DMS 273 (cell line): Measurements from ENCODE around the gene TPSD1.
A peak's percentile ranks its signal among the peaks of the same experiment; 100 is the strongest.
"Not testable (repeated sequence)": the region's sequence is repeated elsewhere in the genome, so short reads cannot be mapped to it uniquely, and the experiment has no call there.

Source experiments
- DNase-seq: peaks from one replicate; lab custom pipeline; 2025; ENCODE audit not compliant: unreplicated experiment; lab: John Stamatoyannopoulos, UW

The TPSD1 gene

GRCh38 chr16:1255276-1256122 lies at the start of gene TPSD1:
Gene TPSD1, plus strand, starts transcription at chr16:1256069. Its CDS starts 212 bp downstream, at chr16:1256281.
- DNase-seq = not testable (repeated sequence)

GRCh38 chr16:1206326-1206725 lies 49.5 kb upstream of the TPSD1 start:
- DNase-seq = peak; percentile 51

- DNase-seq = no peak
These were observed 49.1 kb upstream of the TPSD1 start for GRCh38 chr16:1206786-1207185.

- DNase-seq = no peak
These were observed 47.5 kb upstream of the TPSD1 start for GRCh38 chr16:1208239-1208830.

GRCh38 chr16:1209081-1209480 lies 46.8 kb upstream of the TPSD1 start:
- no peak for DNase-seq

- no peak for DNase-seq
These were observed 45.4 kb upstream of the TPSD1 start for GRCh38 chr16:1210461-1210860.

GRCh38 chr16:1211451-1212268 lies 44.2 kb upstream of the TPSD1 start:
- no peak for DNase-seq

- DNase-seq = no peak
These were observed 43.2 kb upstream of the TPSD1 start for GRCh38 chr16:1212616-1213194.

- DNase-seq = no peak
These were observed 42.6 kb upstream of the TPSD1 start for GRCh38 chr16:1213231-1213630.

GRCh38 chr16:1213796-1214372 lies 42.0 kb upstream of the TPSD1 start:
- DNase-seq = no peak

- no peak for DNase-seq
These were observed 41.1 kb upstream of the TPSD1 start for GRCh38 chr16:1214719-1215118.

GRCh38 chr16:1215574-1216295 lies 40.1 kb upstream of the TPSD1 start:
- no peak for DNase-seq

GRCh38 chr16:1216296-1216619 lies 39.6 kb upstream of the TPSD1 start:
- no peak for DNase-seq

GRCh38 chr16:1216681-1217400 lies 39.0 kb upstream of the TPSD1 start:
- no peak for DNase-seq

- DNase-seq = no peak
These were observed 38.3 kb upstream of the TPSD1 start for GRCh38 chr16:1217526-1217925.

GRCh38 chr16:1218061-1218929 lies 37.6 kb upstream of the TPSD1 start:
- no peak for DNase-seq

GRCh38 chr16:1218930-1219611 lies 36.8 kb upstream of the TPSD1 start:
- no peak for DNase-seq

GRCh38 chr16:1220098-1220728 lies 35.7 kb upstream of the TPSD1 start:
- no peak for DNase-seq
